Right atrium auricular region (tissue), 2 donors: ENCODE results near the gene RUFY1. TPM values are rescaled to one million over a fixed set of nuclear protein-coding genes. Genes with fewer than 3 reads are reported as not detected.
"Not testable (repeated sequence)": the region's sequence is repeated elsewhere in the genome, so short reads cannot be mapped to it uniquely, and the experiment has no call there.

Source experiments
- DNase-seq: peaks from one replicate; pipeline ENCODE4 v3.0.0-alpha.2; 2019; ENCODE audit warnings: low spot score
- H3K27ac ChIP-seq, 2 donors: fragments of 200-600 bp; sonication (generic); 1 replicate in 1 of 2; 2 replicates in 1 of 2; pipeline ENCODE4 v1.5.1; 2016 to 2019
- H3K27me3 ChIP-seq, 2 donors: fragments of 200-600 bp; sonication (generic); one replicate each; pipeline versions ENCODE4 v1.5.1 to v1.6.0; 2017 to 2019
- H3K36me3 ChIP-seq: fragments of 200-600 bp; sonication (generic); one replicate; pipeline ENCODE4 v1.5.1; 2016
- H3K4me1 ChIP-seq, 2 donors: fragments of 200-600 bp; sonication (generic); one replicate each; pipeline versions ENCODE4 v1.5.1 to v1.6.0; 2017 to 2019
- H3K4me3 ChIP-seq, 2 donors: fragments of 200-600 bp; sonication (generic); 1 replicate in 1 of 2; 2 replicates in 1 of 2; pipeline ENCODE4 v1.5.1; 2017 to 2019; ENCODE audit warnings: mild to moderate bottlenecking in 1 of 2, moderate library complexity in 1 of 2
- H3K9me3 ChIP-seq, 2 donors: fragments of 200-600 bp; sonication (generic); one replicate each; pipeline ENCODE4 v1.5.1; 2019
- total RNA-seq, 2 donors: library from RNA; depleted of rRNA; stranded (reverse); fragments of >200 nt; gene quantifications; one replicate each; pipeline ENCODE4 v1.1.0, GENCODE V29; 2016

The RUFY1 gene
- total RNA-seq, 2 donors from 2014 or later: 19.5 to 25.4 TPM

GRCh38 chr5:179657302-179658178 is 107.2 kb downstream of the RUFY1 start:
- H3K4me3 ChIP-seq: peak overlapping the region in 1 of 2 donors; percentile 34
- not testable (repeated sequence) for H3K9me3 ChIP-seq, H3K36me3 ChIP-seq, H3K4me1 ChIP-seq, H3K27ac ChIP-seq, H3K27me3 ChIP-seq, DNase-seq

GRCh38 chr5:179658179-179658856 is 108.0 kb downstream of the RUFY1 start:
- H3K27me3 ChIP-seq, H3K27ac ChIP-seq, DNase-seq, H3K9me3 ChIP-seq, H3K36me3 ChIP-seq, H3K4me1 ChIP-seq: not testable (repeated sequence)
- H3K4me3 ChIP-seq: peak overlapping the region; percentile 33 to 47

Other genes starting within 250 kb of the RUFY1 start
- 10 to 100 TPM; 13.6 to 13.7 TPM for gene ADAMTS2, start 205.1 kb upstream of the RUFY1 start, total RNA-seq
- 100 to 1,000 TPM; 104 to 146 TPM for gene HNRNPH1, start 73.1 kb downstream of the RUFY1 start, total RNA-seq
- not detected for gene CBY3, start 130.5 kb downstream of the RUFY1 start, total RNA-seq
- gene CANX, start 148.4 kb downstream of the RUFY1 start, total RNA-seq: 100 to 1,000 TPM; 288 to 297 TPM
- gene MAML1, start 182.3 kb downstream of the RUFY1 start, total RNA-seq: 10 to 100 TPM; 10.8 to 16.6 TPM
- gene LTC4S, start 243.4 kb downstream of the RUFY1 start, total RNA-seq: 10 to 100 TPM in 1 of 2 donors, 1 to 10 TPM in 1; 9.0 to 11.1 TPM